Adipose tissue (tissue), 3 donors: ENCODE measurements around the gene ARID1B. TPM values are rescaled to one million over a fixed set of nuclear protein-coding genes. Genes with fewer than 3 reads are reported as not detected.

Source experiments
- H3K27ac ChIP-seq: one replicate; pipeline ENCODE4 v1.5.1; 2013; ENCODE audit warnings: low read depth, low read length
- WGBS, 3 donors: extraction: QIAGEN DNeasy Blood & Tissue Kit; methylation state at CpG; one replicate each; pipeline ENCODE4 v1.1.7; 2013; 5-methylcytosine and 5-hydroxymethylcytosine counted together
- polyA plus RNA-seq, 3 donors: library from polyadenylated mRNA; stranded (reverse); fragments of 200-250 nt; gene quantifications; one replicate each; pipeline ENCODE4 v1.2.3, GENCODE V29; 2013
- donor health status: healthy with polysubstance abuse.
- donor health status: Bipolar disorder and iron deficiency.
- donor health status: healthy.

The ARID1B gene
- polyA plus RNA-seq, 3 donors = 14.0 to 29.2 (median 21.9) TPM

GRCh38 chr6:156909212-156910010 lies 132.2 kb downstream of the ARID1B start:
- no peak overlapping the region for H3K27ac ChIP-seq
- WGBS, 3 donors = 85 to 92% (median 89%) methylated on average over 10 of the region's 10 CpGs

GRCh38 chr6:156910011-156910334 lies 132.8 kb downstream of the ARID1B start:
- 93 to 97% (median 94%) methylated on average over 4 of the region's 4 CpGs for WGBS, 3 donors
- no peak overlapping the region for H3K27ac ChIP-seq

- no peak overlapping the region for H3K27ac ChIP-seq
- WGBS, 3 donors = 70 to 85% (median 75%) methylated on average over 1 of the region's 1 CpG
These were observed 133.8 kb downstream of the ARID1B start for GRCh38 chr6:156910938-156911337.

- no peak overlapping the region for H3K27ac ChIP-seq
- 70 to 79% (median 72%) methylated on average over 2 of the region's 2 CpGs for WGBS, 3 donors
These were observed 134.4 kb downstream of the ARID1B start for GRCh38 chr6:156911581-156911980.

GRCh38 chr6:156912431-156912830 lies 135.3 kb downstream of the ARID1B start:
- H3K27ac ChIP-seq = no peak overlapping the region

GRCh38 chr6:156914181-156914580 lies 137.0 kb downstream of the ARID1B start:
- H3K27ac ChIP-seq = no peak overlapping the region
- 78 to 96% (median 95%) methylated on average over 7 of the region's 7 CpGs for WGBS, 3 donors

GRCh38 chr6:156916130-156916801 lies 139.1 kb downstream of the ARID1B start:
- 56 to 76% (median 57%) methylated on average over 11 of the region's 11 CpGs for WGBS, 3 donors

GRCh38 chr6:156917213-156917612 lies 140.0 kb downstream of the ARID1B start:
- no peak overlapping the region for H3K27ac ChIP-seq
- 75 to 87% (median 77%) methylated on average over 5 of the region's 5 CpGs for WGBS, 3 donors

More at GRCh38 chr6:156916130-156916801, 139.1 kb downstream of the ARID1B start:
- no peak overlapping the region for H3K27ac ChIP-seq

- no peak overlapping the region for H3K27ac ChIP-seq
- 64 to 73% (median 64%) methylated on average over 7 of the region's 7 CpGs for WGBS, 3 donors
These were observed 141.5 kb downstream of the ARID1B start for GRCh38 chr6:156918647-156919046.

- no peak overlapping the region for H3K27ac ChIP-seq
- WGBS, 3 donors = 97 to 100% (median 98%) methylated on average over 2 of the region's 2 CpGs
These were observed 142.2 kb downstream of the ARID1B start for GRCh38 chr6:156919370-156919769.

GRCh38 chr6:156919814-156920369 lies 142.7 kb downstream of the ARID1B start:
- H3K27ac ChIP-seq = no peak overlapping the region
- 90 to 94% (median 92%) methylated on average over 5 of the region's 5 CpGs for WGBS, 3 donors

- WGBS, 3 donors = 71 to 87% (median 78%) methylated on average over 4 of the region's 4 CpGs
- H3K27ac ChIP-seq = no peak overlapping the region
These were observed 147.1 kb downstream of the ARID1B start for GRCh38 chr6:156924246-156924645.

- WGBS, 3 donors = 86 to 95% (median 89%) methylated on average over 2 of the region's 2 CpGs
- H3K27ac ChIP-seq = no peak overlapping the region
These were observed 147.8 kb downstream of the ARID1B start for GRCh38 chr6:156925026-156925425.

GRCh38 chr6:156925718-156926607 lies 148.8 kb downstream of the ARID1B start:
- WGBS, 3 donors = 52 to 69% (median 62%) methylated on average over 3 of the region's 3 CpGs
- H3K27ac ChIP-seq = no peak overlapping the region

GRCh38 chr6:156928126-156928525 lies 150.9 kb downstream of the ARID1B start:
- H3K27ac ChIP-seq = no peak overlapping the region
- 78 to 90% (median 80%) methylated on average over 8 of the region's 8 CpGs for WGBS, 3 donors

GRCh38 chr6:156928972-156929371 lies 151.8 kb downstream of the ARID1B start:
- no peak overlapping the region for H3K27ac ChIP-seq
- 79 to 92% (median 87%) methylated on average over 5 of the region's 5 CpGs for WGBS, 3 donors

- 96 to 98% (median 97%) methylated on average over 3 of the region's 3 CpGs for WGBS, 3 donors
- no peak overlapping the region for H3K27ac ChIP-seq
These were observed 154.1 kb downstream of the ARID1B start for GRCh38 chr6:156931283-156931682.

GRCh38 chr6:156933201-156934068 lies 156.3 kb downstream of the ARID1B start:
- 15 to 66% (median 61%) methylated on average over 7 of the region's 7 CpGs for WGBS, 3 donors
- no peak overlapping the region for H3K27ac ChIP-seq
